Measurements from ENCODE around the gene RNF14. TPM values are rescaled to one million over a fixed set of nuclear protein-coding genes. Genes with fewer than 3 reads are reported as not detected.

Gene RNF14
- polyA plus RNA-seq, 1 of the 3 experiments (the other 2 are of a cell fraction): 24.5 TPM

GRCh38 chr5:141926434-141926833, 42.5 kb upstream of the RNF14 start (continued):
- TF ChIP-seq TAF1 (IDR thresholded peaks at IDR 0.05; ENCODE audit: borderline replicate concordance, low read depth, low read length) (no peak), ZBTB33 (IDR thresholded peaks at IDR 0.05; ENCODE audit: borderline replicate concordance, low read depth) (no peak), SMC3 (IDR thresholded peaks at IDR 0.05; ENCODE audit: low read depth, low read length) (no peak), POLR2AphosphoS5 (IDR thresholded peaks at IDR 0.05; ENCODE audit: low read depth, low read length) (no peak), ELF1 (IDR thresholded peaks at IDR 0.05) (no peak), USF1 (IDR thresholded peaks at IDR 0.05; ENCODE audit: borderline replicate concordance, low read depth) (no peak), TCF12 (IDR thresholded peaks at IDR 0.05) (no peak), RXRA (IDR thresholded peaks at IDR 0.05; ENCODE audit: borderline replicate concordance, low read depth) (no peak), GATA2 (CRISPR knock-in tag; IDR thresholded peaks at IDR 0.05) (no peak), FOXM1 (IDR thresholded peaks at IDR 0.05; ENCODE audit: low read depth) (no peak), TEAD4 (IDR thresholded peaks at IDR 0.05; ENCODE audit: borderline replicate concordance, insufficient read depth) (no peak)
- TF ChIP-seq, protein P1, sequence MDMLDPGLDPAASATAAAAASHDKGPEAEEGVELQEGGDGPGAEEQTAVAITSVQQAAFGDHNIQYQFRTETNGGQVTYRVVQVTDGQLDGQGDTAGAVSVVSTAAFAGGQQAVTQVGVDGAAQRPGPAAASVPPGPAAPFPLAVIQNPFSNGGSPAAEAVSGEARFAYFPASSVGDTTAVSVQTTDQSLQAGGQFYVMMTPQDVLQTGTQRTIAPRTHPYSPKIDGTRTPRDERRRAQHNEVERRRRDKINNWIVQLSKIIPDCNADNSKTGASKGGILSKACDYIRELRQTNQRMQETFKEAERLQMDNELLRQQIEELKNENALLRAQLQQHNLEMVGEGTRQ (IDR thresholded peaks at IDR 0.05; ENCODE audit: borderline replicate concordance, low read depth, low read length): no peak

DNA sequence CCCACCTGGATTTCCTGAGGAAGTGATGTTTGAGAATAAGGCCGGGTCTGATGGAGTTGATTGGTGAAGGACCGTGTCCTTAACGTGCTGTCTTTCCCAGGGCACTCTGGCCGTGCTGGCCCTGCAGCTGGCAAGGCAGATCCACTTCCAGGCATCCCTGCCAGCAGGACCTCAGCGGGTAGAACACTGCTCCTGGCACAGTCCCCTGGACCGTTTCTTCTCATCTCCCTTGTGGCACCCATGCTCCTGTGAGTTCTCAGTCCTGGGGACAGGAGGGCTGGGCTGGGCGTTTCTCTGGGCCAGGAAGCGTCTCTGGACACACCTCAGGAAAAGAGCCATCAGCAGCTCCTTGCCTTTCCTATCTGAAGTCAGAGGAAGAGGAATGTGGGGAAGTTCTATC, 40.9 kb upstream of the RNF14 start:
- no peaks in the 10 kb centered on the region for H3K9me2 ChIP-seq
- no peak for TF ChIP-seq YY1 (IDR thresholded peaks at IDR 0.05; ENCODE audit: low read depth)
- TF ChIP-seq GATA2 (CRISPR knock-in tag; IDR thresholded peaks at IDR 0.05): no peak
- no peak for TF ChIP-seq TAF1 (IDR thresholded peaks at IDR 0.05; ENCODE audit: borderline replicate concordance, low read depth, low read length)
- TF ChIP-seq EP300 (IDR thresholded peaks at IDR 0.05; ENCODE audit: borderline replicate concordance in 1 of 2, low read depth in 1 of 2, low read length in 1 of 2): no peak
- no peak for TF ChIP-seq MXI1 (IDR thresholded peaks at IDR 0.05; ENCODE audit: low read depth, low read length)
- no peak for TF ChIP-seq TEAD4 (IDR thresholded peaks at IDR 0.05; ENCODE audit: borderline replicate concordance, insufficient read depth)
- no peak for TF ChIP-seq RCOR1 (IDR thresholded peaks at IDR 0.05; ENCODE audit: low read length)
- no peak for TF ChIP-seq GABPA (IDR thresholded peaks at IDR 0.05; ENCODE audit: low read depth)
- no peak for TF ChIP-seq USF1 (IDR thresholded peaks at IDR 0.05; ENCODE audit: borderline replicate concordance, low read depth)
- TF ChIP-seq, protein P2, sequence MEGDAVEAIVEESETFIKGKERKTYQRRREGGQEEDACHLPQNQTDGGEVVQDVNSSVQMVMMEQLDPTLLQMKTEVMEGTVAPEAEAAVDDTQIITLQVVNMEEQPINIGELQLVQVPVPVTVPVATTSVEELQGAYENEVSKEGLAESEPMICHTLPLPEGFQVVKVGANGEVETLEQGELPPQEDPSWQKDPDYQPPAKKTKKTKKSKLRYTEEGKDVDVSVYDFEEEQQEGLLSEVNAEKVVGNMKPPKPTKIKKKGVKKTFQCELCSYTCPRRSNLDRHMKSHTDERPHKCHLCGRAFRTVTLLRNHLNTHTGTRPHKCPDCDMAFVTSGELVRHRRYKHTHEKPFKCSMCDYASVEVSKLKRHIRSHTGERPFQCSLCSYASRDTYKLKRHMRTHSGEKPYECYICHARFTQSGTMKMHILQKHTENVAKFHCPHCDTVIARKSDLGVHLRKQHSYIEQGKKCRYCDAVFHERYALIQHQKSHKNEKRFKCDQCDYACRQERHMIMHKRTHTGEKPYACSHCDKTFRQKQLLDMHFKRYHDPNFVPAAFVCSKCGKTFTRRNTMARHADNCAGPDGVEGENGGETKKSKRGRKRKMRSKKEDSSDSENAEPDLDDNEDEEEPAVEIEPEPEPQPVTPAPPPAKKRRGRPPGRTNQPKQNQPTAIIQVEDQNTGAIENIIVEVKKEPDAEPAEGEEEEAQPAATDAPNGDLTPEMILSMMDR (IDR thresholded peaks at IDR 0.05): no peak
- no peak for TF ChIP-seq CHD2 (IDR thresholded peaks at IDR 0.05; ENCODE audit: low read length, partially characterized antibody)
- no peak for TF ChIP-seq RAD21 (IDR thresholded peaks at IDR 0.05; ENCODE audit: low read length)
- no peak for TF ChIP-seq FOSL2 (IDR thresholded peaks at IDR 0.05; ENCODE audit: borderline replicate concordance, low read depth)
- TF ChIP-seq EZH2phosphoT487 (IDR thresholded peaks at IDR 0.05; ENCODE audit: borderline replicate concordance, low read depth): no peak
- TF ChIP-seq NFIC (IDR thresholded peaks at IDR 0.05; ENCODE audit: borderline replicate concordance): no peak
- no peak for TF ChIP-seq RXRA (IDR thresholded peaks at IDR 0.05; ENCODE audit: borderline replicate concordance, low read depth)
- TF ChIP-seq SMC3 (IDR thresholded peaks at IDR 0.05; ENCODE audit: low read depth, low read length): no peak
- no peak for TF ChIP-seq FOXM1 (IDR thresholded peaks at IDR 0.05; ENCODE audit: low read depth)
- peaks cover 4% of the 10 kb centered on the region for H3F3A ChIP-seq (replicated peaks; ENCODE audit: insufficient read depth)
- DNase-seq: no peak
- H3K27ac ChIP-seq (ENCODE audit: low read depth in 2 of 2, low read length in 1 of 2): no peak overlapping the region
- peaks cover 50 to 66% of the 10 kb centered on the region in 2 experiments for H3K36me3 ChIP-seq (replicated peaks in 1 of 2; ENCODE audit: control insufficient read depth in 1 of 2, insufficient read depth in 2 of 2, low read length in 1 of 2)
- POLR2A ChIA-PET: interaction anchor here (0.8 kb wide), 1 partner anchor 38 kb away, joined by 3 read pairs; no protein-coding TSS in a partner anchor
- H3K27me3 ChIP-seq (ENCODE audit: insufficient read depth): no peaks in the 10 kb centered on the region
- peaks cover 0 to 6% of the 10 kb centered on the region in 2 experiments; a peak in 2 of 4 replicates for H3K4me1 ChIP-seq (ENCODE audit: control insufficient read depth in 1 of 2, insufficient read depth in 2 of 2, low read depth in 1 of 2, low read length in 1 of 2)
- H3K4me2 ChIP-seq: no peak overlapping the region
- 93% methylated on average over 6 of the region's 8 CpGs for WGBS (ENCODE audit: low lambda C conversion rate)
- H3K9ac ChIP-seq: no peak overlapping the region
- H2AFZ ChIP-seq (ENCODE audit: low read depth): no peak overlapping the region
- no peaks in the 10 kb centered on the region for H3K9me3 ChIP-seq
- H4K20me1 ChIP-seq (ENCODE audit: insufficient read depth): no peaks in the 10 kb centered on the region
- CTCF ChIA-PET: interaction anchor here (2.8 kb wide), 1 partner anchor 41 kb away, joined by 9 read pairs; the partner anchor contains the start of gene RNF14
- peaks cover 17% of the 10 kb centered on the region for H3K79me2 ChIP-seq (ENCODE audit: insufficient read depth)
- no peak overlapping the region for H3K4me3 ChIP-seq (ENCODE audit: low read depth in 2 of 2, low read length in 1 of 2)

Measured in SK-N-SH (cell line).